Measurements from ENCODE around the gene PCNX3.

The PCNX3 gene

DNA sequence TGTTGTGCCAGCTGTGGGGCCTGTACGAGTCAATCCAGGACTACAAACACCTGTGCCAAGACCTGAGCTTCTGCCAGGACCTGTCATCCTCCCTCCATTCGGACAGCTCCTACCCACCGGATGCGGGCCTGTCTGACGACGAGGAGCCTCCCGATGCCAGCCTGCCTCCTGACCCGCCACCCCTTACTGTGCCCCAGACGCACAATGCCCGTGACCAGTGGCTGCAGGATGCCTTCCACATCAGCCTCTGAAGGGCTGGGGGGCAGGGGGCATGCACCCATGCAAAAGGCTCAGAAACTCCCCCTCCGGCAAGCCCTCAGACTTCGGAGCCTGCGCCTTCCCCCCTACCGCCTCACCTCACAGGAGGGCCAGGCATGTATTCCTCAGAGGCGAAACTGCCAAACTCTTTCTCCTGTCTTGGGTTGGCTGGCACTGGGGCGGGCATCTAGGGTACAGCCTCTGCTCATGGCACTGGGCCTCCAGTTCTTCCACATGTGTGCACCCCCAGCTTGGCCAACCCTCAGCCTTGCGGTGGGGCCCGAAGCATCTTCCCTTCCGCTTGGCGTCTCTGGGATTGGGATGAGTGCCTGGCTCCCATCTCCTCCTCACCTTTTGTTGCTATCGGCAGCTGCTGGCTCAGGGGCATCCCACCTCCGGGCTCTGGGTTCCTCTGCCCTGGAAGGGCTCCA is 42.0 kb upstream of the PCNX3 start:
- Histone ChIP-seq H4K20me1 (ENCODE audit: insufficient read depth, low read length) (peaks cover 40% of the 10 kb centered on the region), H3K27ac (ENCODE audit: low read length) (peak overlapping the region; percentile 54), H3K4me1 (ENCODE audit: insufficient read depth, low read length) (peaks cover 76% of the 10 kb centered on the region), H2AFZ (ENCODE audit: low read depth, low read length) (no peak overlapping the region), H3K4me2 (ENCODE audit: insufficient read depth, low read length) (peak overlapping the region; percentile 98), H3K27me3 (ENCODE audit: insufficient read depth, low read length, poor library complexity) (no peaks in the 10 kb centered on the region), H3K9ac (ENCODE audit: low read depth, low read length) (peak overlapping the region; percentile 92), H3K9me3 (ENCODE audit: insufficient read depth, low read length, severe bottlenecking) (no peaks in the 10 kb centered on the region), H3K79me2 (ENCODE audit: insufficient read depth, low read length) (peaks cover 67% of the 10 kb centered on the region), H3K4me3 (ENCODE audit: low read depth in 1 of 2, low read length in 2 of 2) (peak overlapping the region; percentile 38 to 84; a peak in 3 of 4 replicates), H3K36me3 (ENCODE audit: insufficient read depth, low read length) (peaks cover 19% of the 10 kb centered on the region; the same call in 1 of the 2 replicates)
- DNase-seq (no peak), ATAC-seq (ENCODE audit: insufficient read depth, low read depth) (no peak)
- TF ChIP-seq, protein P1, sequence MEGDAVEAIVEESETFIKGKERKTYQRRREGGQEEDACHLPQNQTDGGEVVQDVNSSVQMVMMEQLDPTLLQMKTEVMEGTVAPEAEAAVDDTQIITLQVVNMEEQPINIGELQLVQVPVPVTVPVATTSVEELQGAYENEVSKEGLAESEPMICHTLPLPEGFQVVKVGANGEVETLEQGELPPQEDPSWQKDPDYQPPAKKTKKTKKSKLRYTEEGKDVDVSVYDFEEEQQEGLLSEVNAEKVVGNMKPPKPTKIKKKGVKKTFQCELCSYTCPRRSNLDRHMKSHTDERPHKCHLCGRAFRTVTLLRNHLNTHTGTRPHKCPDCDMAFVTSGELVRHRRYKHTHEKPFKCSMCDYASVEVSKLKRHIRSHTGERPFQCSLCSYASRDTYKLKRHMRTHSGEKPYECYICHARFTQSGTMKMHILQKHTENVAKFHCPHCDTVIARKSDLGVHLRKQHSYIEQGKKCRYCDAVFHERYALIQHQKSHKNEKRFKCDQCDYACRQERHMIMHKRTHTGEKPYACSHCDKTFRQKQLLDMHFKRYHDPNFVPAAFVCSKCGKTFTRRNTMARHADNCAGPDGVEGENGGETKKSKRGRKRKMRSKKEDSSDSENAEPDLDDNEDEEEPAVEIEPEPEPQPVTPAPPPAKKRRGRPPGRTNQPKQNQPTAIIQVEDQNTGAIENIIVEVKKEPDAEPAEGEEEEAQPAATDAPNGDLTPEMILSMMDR (IDR thresholded peaks at IDR 0.05; ENCODE audit: borderline replicate concordance, extremely low read depth, low read length, poor library complexity, severe bottlenecking), result no peak
- TF ChIP-seq EZH2 (IDR thresholded peaks at IDR 0.05; ENCODE audit: borderline replicate concordance, low read depth, low read length, severe bottlenecking), result no peak

DNA sequence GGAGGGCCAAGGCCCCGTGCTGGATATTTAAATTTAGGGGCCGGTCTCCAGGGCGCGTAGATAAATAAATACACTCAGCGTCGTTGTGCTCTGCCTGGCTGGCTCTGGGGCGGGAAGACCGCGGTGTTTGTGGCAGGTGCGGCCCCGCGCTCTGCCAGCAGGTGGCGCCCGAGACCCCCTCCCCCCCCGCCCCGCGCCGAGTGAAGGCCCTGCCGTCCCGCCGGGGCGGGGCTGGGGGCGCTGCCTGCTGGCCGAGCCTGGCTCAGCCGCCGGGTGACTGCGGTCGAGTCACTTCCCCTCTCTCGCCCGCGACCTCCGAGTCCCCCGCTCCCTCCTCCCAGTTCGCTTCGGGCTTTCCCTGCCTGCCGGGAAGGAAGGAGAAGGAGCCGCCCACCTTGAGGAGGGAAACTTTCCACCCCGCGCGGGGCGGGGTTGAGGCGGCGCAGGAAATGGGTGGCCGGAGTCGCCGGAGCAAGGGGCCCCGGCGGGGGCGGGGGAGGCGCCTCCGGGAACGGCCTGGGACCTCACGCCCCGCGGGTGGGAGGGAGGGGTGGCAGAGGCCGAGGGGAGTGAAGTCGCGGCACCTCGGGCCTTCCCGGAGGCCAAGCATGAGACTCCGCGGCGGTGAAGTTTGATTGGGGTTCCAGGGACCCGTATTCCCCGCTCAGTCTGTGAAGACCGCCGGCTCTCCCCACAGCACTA is 41.3 kb upstream of the PCNX3 start:
- no peak overlapping the region for H2AFZ ChIP-seq (ENCODE audit: low read depth, low read length)
- H3K27me3 ChIP-seq (ENCODE audit: insufficient read depth, low read length, poor library complexity), result no peaks in the 10 kb centered on the region
- TF ChIP-seq, protein P1 (IDR thresholded peaks at IDR 0.05; ENCODE audit: borderline replicate concordance, extremely low read depth, low read length, poor library complexity, severe bottlenecking), result peak; percentile 81
- TF ChIP-seq EZH2 (IDR thresholded peaks at IDR 0.05; ENCODE audit: borderline replicate concordance, low read depth, low read length, severe bottlenecking), result no peak
- DNase-seq (peak; percentile 94), ATAC-seq (ENCODE audit: insufficient read depth, low read depth) (peak; percentile 60)
- H3K9ac ChIP-seq (ENCODE audit: low read depth, low read length), result peak overlapping the region; percentile 92
- H3K4me3 ChIP-seq (ENCODE audit: low read depth in 1 of 2, low read length in 2 of 2), result peak overlapping the region; percentile 6 to 84; a peak in 3 of 4 replicates
- peak overlapping the region; percentile 87 for H3K27ac ChIP-seq (ENCODE audit: low read length)
- H3K79me2 ChIP-seq (ENCODE audit: insufficient read depth, low read length), result peaks cover 60% of the 10 kb centered on the region
- no peaks in the 10 kb centered on the region for H3K9me3 ChIP-seq (ENCODE audit: insufficient read depth, low read length, severe bottlenecking)
- H3K4me1 ChIP-seq (ENCODE audit: insufficient read depth, low read length), result peaks cover 69% of the 10 kb centered on the region
- H4K20me1 ChIP-seq (ENCODE audit: insufficient read depth, low read length), result peaks cover 44% of the 10 kb centered on the region
- H3K4me2 ChIP-seq (ENCODE audit: insufficient read depth, low read length), result peak overlapping the region; percentile 98
- H3K36me3 ChIP-seq (ENCODE audit: insufficient read depth, low read length), result peaks cover 22% of the 10 kb centered on the region

DNA sequence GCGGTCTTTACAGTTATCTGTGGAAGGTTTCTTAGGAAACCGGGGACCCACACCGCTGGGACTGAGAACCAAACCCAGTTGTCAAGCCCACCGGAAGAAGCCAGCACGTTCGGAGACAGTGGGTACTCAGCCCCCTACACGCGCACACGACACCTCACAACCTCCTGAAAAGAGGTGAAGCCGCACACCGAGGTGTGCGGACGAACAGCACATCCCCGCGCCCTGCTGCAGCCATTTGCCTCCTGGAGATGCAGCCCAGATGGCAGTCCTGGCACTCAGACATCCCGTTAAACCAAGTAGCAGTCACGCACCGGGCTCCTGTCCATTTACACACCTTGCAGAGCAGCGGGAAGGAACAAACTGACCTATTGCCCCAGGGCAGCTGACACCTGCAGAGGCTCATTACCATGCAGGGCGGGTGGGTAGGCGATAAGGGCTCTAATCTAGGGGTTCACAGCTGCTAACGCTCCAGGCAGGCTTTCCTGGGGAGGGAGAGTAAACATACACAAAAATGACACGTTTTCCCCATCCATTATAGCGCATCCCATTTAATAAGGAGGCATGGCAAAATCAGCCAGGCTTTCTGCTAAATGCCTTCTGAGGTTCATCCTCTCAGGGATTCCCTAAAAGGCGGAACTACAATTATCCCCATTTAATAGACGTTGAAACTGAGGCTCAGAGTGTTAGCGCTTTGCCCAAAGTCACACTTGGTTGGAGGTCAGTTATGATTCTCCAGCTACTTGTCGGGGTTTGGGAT is 40.6 kb upstream of the PCNX3 start:
- no peak overlapping the region for H2AFZ ChIP-seq (ENCODE audit: low read depth, low read length)
- H3K27ac ChIP-seq (ENCODE audit: low read length), result peak overlapping the region; percentile 87
- H4K20me1 ChIP-seq (ENCODE audit: insufficient read depth, low read length), result peaks cover 44% of the 10 kb centered on the region
- peaks cover 53% of the 10 kb centered on the region for H3K79me2 ChIP-seq (ENCODE audit: insufficient read depth, low read length)
- H3K4me1 ChIP-seq (ENCODE audit: insufficient read depth, low read length), result peaks cover 67% of the 10 kb centered on the region
- H3K36me3 ChIP-seq (ENCODE audit: insufficient read depth, low read length), result peaks cover 30% of the 10 kb centered on the region
- no peak for DNase-seq
- no peak for TF ChIP-seq EZH2 (IDR thresholded peaks at IDR 0.05; ENCODE audit: borderline replicate concordance, low read depth, low read length, severe bottlenecking)
- TF ChIP-seq, protein P1 (IDR thresholded peaks at IDR 0.05; ENCODE audit: borderline replicate concordance, extremely low read depth, low read length, poor library complexity, severe bottlenecking), result no peak
- H3K4me3 ChIP-seq (ENCODE audit: low read depth in 1 of 2, low read length in 2 of 2), result peak overlapping the region; percentile 13 to 84; a peak in 3 of 4 replicates
- no peak for ATAC-seq (ENCODE audit: insufficient read depth, low read depth)
- H3K4me2 ChIP-seq (ENCODE audit: insufficient read depth, low read length), result peak overlapping the region; percentile 98
- no peaks in the 10 kb centered on the region for H3K27me3 ChIP-seq (ENCODE audit: insufficient read depth, low read length, poor library complexity)
- H3K9ac ChIP-seq (ENCODE audit: low read depth, low read length), result peak overlapping the region; percentile 92
- no peaks in the 10 kb centered on the region for H3K9me3 ChIP-seq (ENCODE audit: insufficient read depth, low read length, severe bottlenecking)
